Measurements from ENCODE around the gene UAP1L1.

The UAP1L1 gene

GRCh38 chr9:137082222-137082924 is 5.1 kb downstream of the UAP1L1 start:
- Histone ChIP-seq H3K4me1 (ENCODE audit: control insufficient read depth in 1 of 2, insufficient read depth in 2 of 2, low read length in 2 of 2) (peaks cover under 1 to 25% of the 10 kb centered on the region in 2 donors), H3K4me3 (ENCODE audit: low read depth in 1 of 2, low read length in 2 of 2) (no peak overlapping the region), H3K27ac (ENCODE audit: low read length) (no peak overlapping the region), H3K36me3 (ENCODE audit: control insufficient read depth in 1 of 2, insufficient read depth in 2 of 2, low read length in 2 of 2) (peaks cover 7 to 17% of the 10 kb centered on the region in 2 donors), H3K27me3 (ENCODE audit: low read depth, low read length) (no peaks in the 10 kb centered on the region), H3K9me3 (ENCODE audit: control insufficient read depth in 1 of 2, low read length in 2 of 2) (no peaks in the 10 kb centered on the region)

GRCh38 chr9:137082925-137083290 is 5.6 kb downstream of the UAP1L1 start:
- H3K9me3 ChIP-seq (ENCODE audit: control insufficient read depth in 1 of 2, low read length in 2 of 2): no peaks in the 10 kb centered on the region
- no peaks in the 10 kb centered on the region for H3K27me3 ChIP-seq (ENCODE audit: low read depth, low read length)
- peaks cover 4 to 27% of the 10 kb centered on the region in 2 donors for H3K4me1 ChIP-seq (ENCODE audit: control insufficient read depth in 1 of 2, insufficient read depth in 2 of 2, low read length in 2 of 2)
- H3K27ac ChIP-seq (ENCODE audit: low read length): peak overlapping the region; percentile 20
- no peak overlapping the region for H3K4me3 ChIP-seq (ENCODE audit: low read depth in 1 of 2, low read length in 2 of 2)
- peaks cover 7 to 17% of the 10 kb centered on the region in 2 donors for H3K36me3 ChIP-seq (ENCODE audit: control insufficient read depth in 1 of 2, insufficient read depth in 2 of 2, low read length in 2 of 2)

GRCh38 chr9:137083394-137084004 is 6.2 kb downstream of the UAP1L1 start:
- H3K27ac ChIP-seq (ENCODE audit: low read length): peak overlapping the region; percentile 60
- no peak overlapping the region for H3K4me3 ChIP-seq (ENCODE audit: low read depth in 1 of 2, low read length in 2 of 2)
- no peaks in the 10 kb centered on the region for H3K27me3 ChIP-seq (ENCODE audit: low read depth, low read length)
- peaks cover 4 to 22% of the 10 kb centered on the region in 2 donors for H3K4me1 ChIP-seq (ENCODE audit: control insufficient read depth in 1 of 2, insufficient read depth in 2 of 2, low read length in 2 of 2)
- H3K9me3 ChIP-seq (ENCODE audit: control insufficient read depth in 1 of 2, low read length in 2 of 2): no peaks in the 10 kb centered on the region
- H3K36me3 ChIP-seq (ENCODE audit: control insufficient read depth in 1 of 2, insufficient read depth in 2 of 2, low read length in 2 of 2): peaks cover 7 to 17% of the 10 kb centered on the region in 2 donors

- Histone ChIP-seq H3K9me3 (ENCODE audit: control insufficient read depth in 1 of 2, low read length in 2 of 2) (no peaks in the 10 kb centered on the region), H3K36me3 (ENCODE audit: control insufficient read depth in 1 of 2, insufficient read depth in 2 of 2, low read length in 2 of 2) (peaks cover 7 to 25% of the 10 kb centered on the region in 2 donors), H3K4me1 (ENCODE audit: control insufficient read depth in 1 of 2, insufficient read depth in 2 of 2, low read length in 2 of 2) (peaks cover 4 to 15% of the 10 kb centered on the region in 2 donors), H3K27me3 (ENCODE audit: low read depth, low read length) (no peaks in the 10 kb centered on the region), H3K4me3 (ENCODE audit: low read depth in 1 of 2, low read length in 2 of 2) (no peak overlapping the region), H3K27ac (ENCODE audit: low read length) (no peak overlapping the region)
Measured at GRCh38 chr9:137084526-137084925, 7.2 kb downstream of the UAP1L1 start.

GRCh38 chr9:137085920-137086530 is 8.7 kb downstream of the UAP1L1 start:
- H3K27ac ChIP-seq (ENCODE audit: low read length): peak overlapping the region; percentile 67
- no peaks in the 10 kb centered on the region for H3K27me3 ChIP-seq (ENCODE audit: low read depth, low read length)
- H3K36me3 ChIP-seq (ENCODE audit: control insufficient read depth in 1 of 2, insufficient read depth in 2 of 2, low read length in 2 of 2): peaks cover 7 to 25% of the 10 kb centered on the region in 2 donors
- peaks cover 4 to 15% of the 10 kb centered on the region in 2 donors for H3K4me1 ChIP-seq (ENCODE audit: control insufficient read depth in 1 of 2, insufficient read depth in 2 of 2, low read length in 2 of 2)
- H3K4me3 ChIP-seq (ENCODE audit: low read depth in 1 of 2, low read length in 2 of 2): peak overlapping the region; percentile 78 to 90
- H3K9me3 ChIP-seq (ENCODE audit: control insufficient read depth in 1 of 2, low read length in 2 of 2): no peaks in the 10 kb centered on the region

- Histone ChIP-seq H3K27ac (ENCODE audit: low read length) (peak within 1 kb of the TSS; percentile 67), H3K36me3 (ENCODE audit: control insufficient read depth in 1 of 2, insufficient read depth in 2 of 2, low read length in 2 of 2) (peaks cover 5 to 23% of the 10 kb centered on the region in 2 donors), H3K4me1 (ENCODE audit: control insufficient read depth in 1 of 2, insufficient read depth in 2 of 2, low read length in 2 of 2) (peaks cover 4 to 15% of the 10 kb centered on the region in 2 donors), H3K9me3 (ENCODE audit: control insufficient read depth in 1 of 2, low read length in 2 of 2) (no peaks in the 10 kb centered on the region), H3K4me3 (ENCODE audit: low read depth in 1 of 2, low read length in 2 of 2) (peak within 1 kb of the TSS; percentile 78 to 90), H3K27me3 (ENCODE audit: low read depth, low read length) (no peaks in the 10 kb centered on the region)
Measured at GRCh38 chr9:137086531-137087408, 9.5 kb downstream of the UAP1L1 start, which contains the start of gene MAN1B1. Gene MAN1B1, plus strand, starts transcription at chr9:137086985. Its CDS starts 15 bp downstream, at chr9:137087000.

- H3K27ac ChIP-seq (ENCODE audit: low read length): peak overlapping the region; percentile 51
Measured at GRCh38 chr9:137087409-137087925, 10.2 kb downstream of the UAP1L1 start.

GRCh38 chr9:137088121-137088520 is 10.8 kb downstream of the UAP1L1 start:
- Histone ChIP-seq H3K27ac (ENCODE audit: low read length) (no peak overlapping the region), H3K4me1 (ENCODE audit: control insufficient read depth in 1 of 2, insufficient read depth in 2 of 2, low read length in 2 of 2) (peaks cover 4 to 15% of the 10 kb centered on the region in 2 donors), H3K4me3 (ENCODE audit: low read depth in 1 of 2, low read length in 2 of 2) (peak overlapping the region in 1 of 2 donors; percentile 90), H3K36me3 (ENCODE audit: control insufficient read depth in 1 of 2, insufficient read depth in 2 of 2, low read length in 2 of 2) (peaks cover 4 to 28% of the 10 kb centered on the region in 2 donors), H3K9me3 (ENCODE audit: control insufficient read depth in 1 of 2, low read length in 2 of 2) (no peaks in the 10 kb centered on the region), H3K27me3 (ENCODE audit: low read depth, low read length) (no peaks in the 10 kb centered on the region)

More at GRCh38 chr9:137087409-137087925, 10.2 kb downstream of the UAP1L1 start:
- H3K36me3 ChIP-seq (ENCODE audit: control insufficient read depth in 1 of 2, insufficient read depth in 2 of 2, low read length in 2 of 2): peaks cover 0 to 25% of the 10 kb centered on the region in 2 donors
- H3K4me3 ChIP-seq (ENCODE audit: low read depth in 1 of 2, low read length in 2 of 2): peak overlapping the region; percentile 78 to 90
- H3K9me3 ChIP-seq (ENCODE audit: control insufficient read depth in 1 of 2, low read length in 2 of 2): no peaks in the 10 kb centered on the region
- H3K4me1 ChIP-seq (ENCODE audit: control insufficient read depth in 1 of 2, insufficient read depth in 2 of 2, low read length in 2 of 2): peaks cover 4 to 15% of the 10 kb centered on the region in 2 donors
- H3K27me3 ChIP-seq (ENCODE audit: low read depth, low read length): no peaks in the 10 kb centered on the region

- Histone ChIP-seq H3K4me3 (ENCODE audit: low read depth in 1 of 2, low read length in 2 of 2) (no peak overlapping the region), H3K36me3 (ENCODE audit: control insufficient read depth in 1 of 2, insufficient read depth in 2 of 2, low read length in 2 of 2) (peaks cover 4 to 28% of the 10 kb centered on the region in 2 donors), H3K27ac (ENCODE audit: low read length) (no peak overlapping the region), H3K27me3 (ENCODE audit: low read depth, low read length) (no peaks in the 10 kb centered on the region), H3K4me1 (ENCODE audit: control insufficient read depth in 1 of 2, insufficient read depth in 2 of 2, low read length in 2 of 2) (peaks cover 4 to 15% of the 10 kb centered on the region in 2 donors), H3K9me3 (ENCODE audit: control insufficient read depth in 1 of 2, low read length in 2 of 2) (no peaks in the 10 kb centered on the region)
Measured at GRCh38 chr9:137089232-137089947, 12.1 kb downstream of the UAP1L1 start.
